GM12891 (cell line): Measurements from ENCODE around the gene DOCK6.
A peak's percentile ranks its signal among the peaks of the same experiment; 100 is the strongest.

Experiments used
- DNase-seq: peaks from one replicate; pipeline ENCODE4 v3.0.0; 2011; ENCODE audit warnings: low spot score; ENCODE audit not compliant: insufficient read length
- FAIRE-seq: peaks from 2 replicates; lab custom pipeline; 2011; peaks lifted over from hg19 to GRCh38; lab: Jason Lieb, UNC
- PAX5 ChIP-seq: IDR thresholded peaks from 2 replicates; pipeline ENCODE4 v1.6.1; 2011; ENCODE audit warnings: low read length, moderate library complexity, mild to moderate bottlenecking; ENCODE audit not compliant: insufficient read depth, severe bottlenecking
- POLR2A ChIP-seq: IDR thresholded peaks from 2 replicates; pipeline ENCODE4 v1.6.1; 2011; ENCODE audit warnings: low read depth, low read length, control low read depth
- POLR2AphosphoS5 ChIP-seq: IDR thresholded peaks from 2 replicates; pipeline ENCODE4 v1.6.1; 2011; ENCODE audit warnings: low read depth, low read length, control low read depth
- POU2F2 ChIP-seq: IDR thresholded peaks from 2 replicates; pipeline ENCODE4 v1.6.1; 2011; ENCODE audit warnings: low read depth, mild to moderate bottlenecking, control low read depth, low read length, moderate library complexity
- SPI1 ChIP-seq: IDR thresholded peaks from 2 replicates; pipeline ENCODE4 v1.6.1; 2011; ENCODE audit warnings: low read depth, low read length, control low read depth
- TAF1 ChIP-seq: IDR thresholded peaks from 2 replicates; pipeline ENCODE4 v1.6.1; 2011; ENCODE audit warnings: low read depth, low read length, control low read depth

Gene DOCK6

DNA sequence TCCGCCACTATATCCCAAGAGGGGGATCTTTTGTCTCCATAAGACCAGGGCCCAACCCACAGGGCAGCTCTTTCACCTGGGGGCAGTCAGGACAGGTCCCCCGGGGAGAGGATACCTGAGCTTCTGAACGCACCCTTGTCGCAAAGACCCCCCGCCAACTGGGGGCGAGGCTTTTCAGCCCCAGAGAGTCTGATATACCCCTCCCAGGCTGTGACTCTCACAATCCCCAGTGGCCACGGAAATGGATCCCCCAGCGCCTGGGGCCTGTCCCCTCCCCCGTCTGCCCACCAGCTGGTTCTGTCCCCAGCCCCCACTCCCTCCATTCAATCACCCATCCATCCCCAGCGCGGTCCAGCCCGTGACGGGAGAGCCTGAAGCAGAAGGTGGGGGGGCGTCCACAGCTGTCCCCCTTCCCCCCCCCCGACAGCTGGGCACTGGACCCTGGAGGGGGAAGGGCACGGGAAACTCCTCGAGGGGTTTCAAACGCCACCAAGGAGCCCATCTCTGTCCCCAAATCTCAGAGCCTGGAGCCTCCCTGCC, 823 bp downstream of the DOCK6 start:
- DNase-seq (no peak), FAIRE-seq (no peak)
- TF ChIP-seq TAF1 = no peak
- no peak for TF ChIP-seq POLR2A
- no peak for TF ChIP-seq SPI1
- no peak for TF ChIP-seq PAX5
- no peak for TF ChIP-seq POLR2AphosphoS5
- no peak for TF ChIP-seq POU2F2

DNA sequence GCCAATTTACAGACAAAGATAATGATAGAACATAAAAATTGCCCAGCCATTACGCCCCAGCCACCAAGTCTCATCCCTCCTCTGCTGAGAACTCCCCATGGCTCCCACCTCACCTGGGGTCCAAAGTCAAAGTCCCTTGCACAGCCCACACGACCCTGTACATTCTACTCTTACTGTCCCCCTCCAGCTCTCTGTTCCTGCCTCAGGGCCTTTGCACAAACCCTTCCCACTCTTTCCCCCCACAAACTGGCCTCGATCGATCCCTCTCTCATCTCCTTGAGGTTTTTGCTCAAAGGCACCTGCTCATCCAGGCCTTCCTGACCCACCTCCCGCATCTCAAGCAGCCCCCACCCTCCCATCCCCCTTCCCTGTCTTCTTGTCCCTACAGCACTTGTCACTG, 1.3 kb downstream of the DOCK6 start:
- FAIRE-seq (no peak), DNase-seq (no peak)
- TF ChIP-seq TAF1 = no peak
- TF ChIP-seq POU2F2 = no peak
- TF ChIP-seq POLR2AphosphoS5 = no peak
- TF ChIP-seq SPI1 = no peak
- TF ChIP-seq POLR2A = no peak
- no peak for TF ChIP-seq PAX5

- peak; percentile 31 for FAIRE-seq
Observed at GRCh38 chr19:11257846-11258380, 4.4 kb downstream of the DOCK6 start.

DNA sequence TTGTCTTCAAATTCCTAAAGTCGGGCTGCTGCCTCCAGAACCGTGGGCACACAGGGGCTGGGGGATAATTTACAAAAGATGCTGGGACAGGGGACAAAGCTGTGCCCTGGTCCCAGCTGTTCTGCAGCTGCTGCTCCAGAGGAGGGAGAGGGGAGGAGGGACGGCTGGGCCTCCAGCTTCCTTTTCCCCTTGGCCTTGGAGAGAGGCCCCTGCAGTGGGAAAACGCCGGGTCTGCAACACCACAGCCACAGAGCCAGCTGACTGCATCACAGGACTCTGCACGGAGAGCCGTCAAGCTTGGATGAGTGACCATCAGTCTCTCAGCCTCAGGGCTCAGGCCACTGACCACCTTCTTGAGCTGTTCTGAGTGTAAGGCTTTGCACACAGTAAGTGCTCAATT, 6.1 kb downstream of the DOCK6 start:
- TF ChIP-seq PAX5 = no peak
- no peak for TF ChIP-seq POLR2A
- no peak for TF ChIP-seq TAF1
- no peak for TF ChIP-seq POLR2AphosphoS5
- no peak for TF ChIP-seq POU2F2
- TF ChIP-seq SPI1 = no peak
- DNase-seq (no peak), FAIRE-seq (no peak)

More at GRCh38 chr19:11257846-11258380, 4.4 kb downstream of the DOCK6 start:
- TF ChIP-seq POLR2A = no peak
- no peak for TF ChIP-seq PAX5
- TF ChIP-seq POLR2AphosphoS5 = no peak
- TF ChIP-seq TAF1 = no peak
- TF ChIP-seq POU2F2 = no peak
- TF ChIP-seq SPI1 = no peak
- no peak for DNase-seq

- no peak for FAIRE-seq
- TF ChIP-seq POU2F2 (no peak), POLR2A (no peak), SPI1 (no peak), POLR2AphosphoS5 (no peak), PAX5 (no peak)
- DNase-seq = no peak
Observed at GRCh38 chr19:11254666-11255065, 7.7 kb downstream of the DOCK6 start.

DNA sequence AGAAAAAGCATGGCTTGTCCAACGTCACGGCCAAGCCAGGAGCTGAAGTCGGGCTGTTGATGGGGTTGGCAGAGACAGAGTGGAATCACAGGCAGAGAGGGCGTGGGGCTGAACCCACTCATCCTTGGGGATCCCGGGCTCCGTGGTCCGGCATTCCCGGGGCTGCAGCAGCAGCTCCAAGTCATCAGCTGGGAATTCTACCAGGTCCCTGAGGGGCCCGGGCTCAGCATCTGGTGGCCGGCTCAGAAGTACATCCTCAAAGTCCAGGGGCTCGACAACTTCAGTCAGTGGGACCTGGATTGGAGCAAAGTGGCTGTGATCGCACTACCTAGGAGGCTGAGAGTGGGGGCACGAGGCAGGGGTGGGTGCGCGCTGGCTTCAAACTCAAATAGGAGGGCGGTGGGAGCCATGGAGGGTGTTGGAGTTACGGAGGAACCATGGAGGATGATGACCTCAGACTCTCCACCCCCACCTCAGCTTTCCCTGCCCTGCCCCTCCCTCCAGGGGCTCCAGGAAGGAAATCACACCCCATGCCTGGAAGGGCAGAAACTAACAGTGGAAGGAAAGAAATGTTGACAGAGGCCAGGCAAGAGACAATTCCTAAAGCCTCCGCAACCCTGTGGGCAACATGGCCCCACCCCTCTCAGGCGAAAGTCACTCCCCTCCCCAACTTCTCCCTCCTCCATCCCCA, 9.5 kb downstream of the DOCK6 start:
- TF ChIP-seq POLR2A (no peak), POLR2AphosphoS5 (no peak)
- DNase-seq (no peak), FAIRE-seq (no peak)

- DNase-seq (no peak), FAIRE-seq (no peak)
- TF ChIP-seq POLR2AphosphoS5 (no peak), SPI1 (no peak), POLR2A (no peak), TAF1 (no peak)
Observed at GRCh38 chr19:11251650-11252314, 10.5 kb downstream of the DOCK6 start.

DNA sequence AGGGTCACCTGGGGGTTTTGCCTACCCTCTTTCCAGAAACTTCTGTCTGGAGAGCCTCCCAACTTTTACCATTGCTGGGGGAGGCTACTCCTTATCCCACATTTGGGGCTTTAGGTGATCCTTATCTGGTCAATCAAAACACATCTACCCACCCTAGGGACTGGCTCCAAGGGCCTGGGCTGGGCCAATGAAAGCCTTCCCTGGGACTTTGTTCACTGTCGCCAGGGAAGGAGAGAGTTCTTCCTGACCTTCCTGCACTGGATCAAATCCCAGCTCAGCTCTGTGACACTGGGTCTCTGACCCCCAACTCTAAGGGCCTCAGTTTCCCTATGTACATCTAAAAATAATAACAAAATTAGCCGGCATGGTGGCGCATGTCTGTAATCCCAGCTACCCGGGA, 11.1 kb downstream of the DOCK6 start:
- FAIRE-seq = no peak
- DNase-seq = no peak
- TF ChIP-seq POU2F2 (no peak), POLR2AphosphoS5 (no peak), TAF1 (no peak), SPI1 (no peak), POLR2A (no peak), PAX5 (no peak)

DNA sequence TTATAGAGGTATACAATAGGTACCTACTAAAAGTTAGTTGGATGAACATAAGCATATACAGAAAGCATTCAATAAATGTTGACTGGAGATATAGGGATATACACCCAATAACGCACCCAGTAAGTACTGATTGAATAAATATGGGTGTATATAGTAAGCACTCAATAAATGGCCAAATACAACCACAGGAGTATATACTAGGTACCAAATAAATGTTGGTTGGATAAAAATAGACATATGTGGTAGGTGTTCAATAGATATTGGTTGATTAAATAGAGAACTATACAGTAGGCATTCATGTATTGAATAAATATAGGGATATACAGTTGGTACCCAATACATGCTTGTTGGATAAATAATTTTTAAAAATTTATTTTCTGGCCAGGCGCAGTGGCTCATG, 13.5 kb downstream of the DOCK6 start:
- FAIRE-seq (no peak), DNase-seq (no peak)
- TF ChIP-seq POLR2AphosphoS5 = no peak
- no peak for TF ChIP-seq TAF1
- TF ChIP-seq PAX5 = no peak
- no peak for TF ChIP-seq SPI1
- TF ChIP-seq POLR2A = no peak
- TF ChIP-seq POU2F2 = no peak
